GM18870 (cell line): Measurements from ENCODE around the gene TRUB2.
"Not testable (repeated sequence)": the region's sequence is repeated elsewhere in the genome, so short reads cannot be mapped to it uniquely, and the experiment has no call there.

Experiments used
- ATAC-seq: cut with Tn5 transposase; IDR thresholded peaks from one replicate; pipeline ENCODE4 v1.9.1; 2021; ENCODE audit warnings: moderate library complexity; ENCODE audit not compliant: unreplicated experiment

The TRUB2 gene

GRCh38 chr9:128341435-128341849 is 19.2 kb upstream of the TRUB2 start:
- no peak for ATAC-seq

DNA sequence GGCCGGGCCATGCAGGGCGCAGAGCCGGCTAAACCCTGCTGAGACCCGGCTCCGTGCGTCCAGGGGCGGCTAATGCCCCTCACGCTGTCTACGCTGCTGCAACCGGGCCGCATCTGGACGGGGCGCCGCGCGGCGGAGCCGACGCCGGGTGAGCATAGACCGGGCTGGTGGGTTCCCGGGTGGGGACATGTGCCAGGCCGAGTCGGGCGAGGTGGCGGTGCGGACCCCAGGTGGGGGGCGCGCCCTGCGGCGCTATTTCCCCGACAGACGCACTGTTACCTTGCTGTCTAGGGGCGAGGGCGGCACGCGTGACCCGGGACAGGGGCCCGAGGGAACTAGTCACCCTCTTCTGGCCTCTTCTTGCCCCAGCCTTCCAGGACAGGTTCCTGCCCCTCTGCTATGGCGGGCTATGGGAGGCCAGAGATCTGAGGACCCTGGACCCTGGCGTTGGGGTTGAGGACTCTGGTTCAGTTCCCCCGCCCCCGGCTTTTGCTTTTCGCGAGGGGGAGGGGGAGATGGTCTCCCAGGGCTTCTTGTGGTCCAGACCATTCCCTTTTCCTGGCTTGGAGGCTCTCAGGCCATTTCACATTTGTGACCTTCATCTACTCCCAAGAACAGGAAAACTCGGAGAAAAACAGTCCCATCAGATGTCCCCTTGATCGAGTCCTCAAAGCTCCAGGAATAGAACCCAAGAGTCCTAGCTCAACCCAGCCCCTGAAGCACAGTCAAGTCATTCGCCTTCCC is 18.6 kb upstream of the TRUB2 start:
- no peak for ATAC-seq

DNA sequence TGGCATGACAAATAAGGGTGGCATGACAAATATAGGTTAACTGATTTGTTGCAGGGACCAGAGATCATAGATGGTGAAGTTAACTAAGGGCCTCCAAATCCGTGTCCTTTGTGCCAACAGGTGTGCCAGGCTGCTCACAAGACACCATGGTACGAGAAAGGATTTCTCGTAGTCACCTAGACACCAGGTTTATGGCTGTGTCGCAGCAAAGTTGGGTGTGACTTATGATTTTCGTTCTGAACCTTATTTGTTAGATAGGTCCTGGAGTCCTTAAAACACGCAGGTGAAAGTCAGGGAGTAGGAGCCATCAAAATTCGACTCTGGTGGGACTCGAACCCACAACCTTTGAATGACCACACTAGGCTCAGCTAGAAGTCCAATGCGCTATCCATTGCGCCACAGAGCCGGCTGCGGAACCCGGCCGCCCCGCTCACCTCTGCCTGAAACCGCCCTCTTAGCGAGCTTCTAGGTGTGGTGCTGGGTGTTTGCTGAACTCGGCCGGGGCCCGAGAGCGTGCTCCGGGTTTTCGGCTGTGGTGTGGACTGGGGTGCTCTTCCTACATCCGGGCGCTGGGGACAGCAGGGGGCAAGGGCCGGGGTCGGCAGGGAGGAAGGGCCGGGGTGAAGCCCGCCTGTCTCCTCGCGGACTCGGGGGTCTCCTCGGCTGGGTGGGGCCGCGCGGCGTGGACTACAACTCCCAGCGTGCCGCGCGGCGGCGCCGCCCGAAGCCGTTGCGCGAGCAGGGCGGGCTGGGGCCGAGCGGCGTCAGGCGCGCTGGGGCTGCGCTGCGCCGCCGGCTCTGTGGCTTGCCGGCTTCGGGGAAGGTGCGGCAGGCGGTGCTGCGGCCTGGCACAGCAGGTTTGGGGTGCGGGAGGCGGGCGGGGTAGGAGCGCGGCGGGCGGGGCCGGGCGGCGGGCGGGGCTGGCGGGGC is 17.8 kb upstream of the TRUB2 start, which contains the start of gene SLC27A4:
SLC27A4 (plus strand) TSS at position 767 of the 930 bp plus-strand sequence. CDS start 2,606 bp downstream, outside the sequence.
- no peak for ATAC-seq

DNA sequence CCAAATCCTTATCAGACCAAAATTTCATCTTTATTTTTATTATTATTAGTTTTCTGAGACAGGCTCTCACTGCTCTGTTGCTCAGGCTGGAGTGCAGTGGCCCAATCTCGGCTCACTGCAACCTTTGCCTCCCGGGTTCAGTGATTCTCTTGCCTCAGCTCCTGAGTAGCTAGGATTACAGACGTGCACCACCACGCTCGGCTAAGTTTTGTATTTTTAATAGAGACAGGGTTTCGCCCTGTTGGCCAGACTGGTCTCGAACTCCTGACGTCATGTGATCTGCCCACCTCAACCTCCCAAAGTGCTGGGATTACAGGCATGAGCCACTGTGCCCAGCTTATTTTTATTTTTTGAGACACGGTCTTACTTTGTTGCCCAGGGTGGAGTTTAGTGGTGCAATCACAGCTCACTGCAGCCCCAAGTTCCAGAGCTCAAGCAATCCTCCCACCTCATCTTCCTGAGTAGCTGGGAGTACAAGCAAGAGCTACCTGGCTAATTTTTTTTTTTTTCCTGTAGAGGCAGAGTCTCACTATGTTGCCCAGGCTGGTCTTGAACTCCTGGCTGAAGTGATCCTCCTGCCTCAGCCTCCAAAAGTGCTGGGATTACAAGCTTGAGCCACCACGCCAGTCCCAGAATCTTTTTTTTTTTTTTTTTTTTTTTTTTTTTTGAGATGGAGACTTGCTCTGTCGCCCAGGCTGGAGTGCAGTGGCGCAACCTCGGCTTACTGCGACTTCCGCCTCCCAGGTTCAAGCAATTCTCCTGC is 16.8 kb upstream of the TRUB2 start:
- ATAC-seq = not testable (repeated sequence)

DNA sequence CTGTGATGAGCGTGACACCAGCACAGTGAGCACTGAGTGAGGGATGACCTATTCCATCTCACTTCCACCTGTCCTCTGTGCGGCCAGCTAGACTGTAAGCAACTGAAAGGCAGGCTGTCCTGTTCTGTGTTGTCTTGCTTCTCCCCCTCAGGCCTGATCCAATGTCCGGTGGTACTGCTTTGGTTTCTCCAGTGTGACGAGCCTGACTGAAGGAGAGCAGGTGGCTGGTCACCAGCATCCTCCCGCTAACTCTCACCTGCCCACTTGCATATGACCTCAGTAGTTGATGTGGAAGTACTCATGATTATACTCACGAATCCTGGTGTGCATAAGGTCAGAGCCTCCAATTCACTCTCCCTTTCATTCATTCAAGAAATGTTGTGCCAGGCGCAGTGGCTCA is 15.7 kb upstream of the TRUB2 start:
- ATAC-seq = no peak

DNA sequence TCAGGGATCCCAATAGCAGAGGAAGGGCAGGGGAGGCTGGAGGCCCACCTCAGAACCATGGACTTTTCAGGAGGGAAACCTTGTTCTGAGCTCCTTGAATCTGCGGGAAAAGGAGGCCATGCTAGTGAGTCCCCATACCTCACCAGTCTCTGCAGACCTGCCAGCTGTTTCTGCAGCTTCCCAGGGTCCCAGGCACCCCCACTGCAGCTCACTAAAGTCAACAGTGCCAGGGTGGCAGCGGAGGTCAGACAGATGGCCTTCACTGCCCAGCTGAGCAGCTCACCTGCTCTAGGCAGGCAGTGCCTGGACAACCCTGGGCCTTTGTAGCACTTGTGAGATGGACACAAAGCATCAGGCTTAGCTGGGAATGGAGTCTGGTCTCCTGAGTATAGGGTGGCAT is 13.7 kb upstream of the TRUB2 start:
- no peak for ATAC-seq

DNA sequence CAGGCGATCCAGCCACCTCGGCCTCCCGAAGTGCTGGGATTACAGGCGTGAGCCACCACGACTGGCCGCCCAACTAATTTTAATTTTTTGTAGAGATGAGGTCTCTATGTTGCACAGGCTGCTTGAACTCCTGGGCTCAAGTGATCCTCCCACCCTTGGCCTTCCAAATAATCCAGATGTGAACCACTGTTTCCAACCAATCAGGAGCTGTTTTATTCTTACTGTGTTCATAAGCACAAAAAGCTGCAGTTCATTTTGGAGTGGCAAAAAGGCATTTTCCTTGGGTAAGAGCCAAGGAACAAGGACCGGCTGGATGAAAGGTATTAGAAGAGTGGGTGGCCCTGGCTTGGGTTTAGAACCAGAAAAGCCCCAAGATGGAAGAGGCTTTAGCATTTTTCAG is 12.9 kb upstream of the TRUB2 start:
- ATAC-seq = no peak

DNA sequence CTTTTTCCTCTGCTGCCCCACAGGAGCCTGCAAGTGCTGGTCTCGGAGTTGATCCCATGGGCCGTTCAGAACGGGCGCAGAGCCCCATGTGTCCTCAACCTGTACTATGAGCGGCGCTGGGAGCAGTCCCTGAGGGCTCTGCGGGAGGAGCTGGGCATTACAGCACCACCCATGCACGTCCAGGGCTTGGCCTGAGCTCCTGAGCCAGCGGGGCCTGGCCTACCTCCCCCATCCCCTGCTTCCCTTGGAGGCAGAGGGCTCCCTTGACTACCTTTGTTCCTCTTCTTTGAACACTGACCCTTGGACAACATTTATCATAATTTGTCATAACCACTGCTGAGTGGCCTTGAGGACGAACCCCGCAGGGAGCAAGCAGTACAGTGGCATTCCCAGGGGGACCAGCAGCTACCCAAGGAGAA is 11.2 kb upstream of the TRUB2 start:
- no peak for ATAC-seq

DNA sequence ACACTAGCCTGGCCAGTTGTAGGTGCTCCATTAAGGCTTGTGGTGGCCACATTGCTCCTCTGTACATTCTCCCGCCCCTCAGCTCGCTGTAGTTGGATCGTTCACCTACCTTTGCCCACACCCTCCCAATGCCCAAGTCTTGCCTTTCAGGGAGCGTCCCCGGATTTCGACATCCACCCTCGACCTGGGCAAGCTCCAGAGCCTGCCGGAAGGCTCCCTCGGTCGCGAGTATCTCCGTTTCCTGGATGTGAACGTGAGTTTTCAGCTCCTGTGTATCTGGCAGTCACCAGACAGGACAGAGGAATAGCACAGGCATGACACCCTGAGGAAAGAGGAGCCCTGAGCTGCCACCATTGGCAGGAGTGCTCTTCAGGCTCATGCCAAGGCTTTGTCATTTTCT is 3.4 kb upstream of the TRUB2 start:
- ATAC-seq = no peak

DNA sequence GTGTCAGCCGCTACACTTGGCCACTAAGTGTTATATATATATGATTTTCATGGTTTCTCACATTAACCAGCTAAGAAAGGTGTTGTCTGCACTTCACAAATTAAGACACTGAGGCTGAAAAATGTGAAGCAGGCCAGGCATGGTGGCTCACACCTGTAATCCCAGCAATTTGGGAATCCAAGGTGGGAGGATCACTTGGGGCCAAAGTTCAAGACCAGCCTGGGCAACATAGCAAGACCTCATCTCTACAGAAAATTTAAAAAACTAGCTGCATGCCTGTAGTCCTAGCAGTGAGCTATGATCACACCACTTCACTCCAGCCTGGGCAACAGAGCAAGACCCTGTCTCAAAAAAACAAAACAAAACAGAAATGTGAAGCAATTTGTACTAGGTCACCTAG is 2.2 kb upstream of the TRUB2 start:
- no peak for ATAC-seq

DNA sequence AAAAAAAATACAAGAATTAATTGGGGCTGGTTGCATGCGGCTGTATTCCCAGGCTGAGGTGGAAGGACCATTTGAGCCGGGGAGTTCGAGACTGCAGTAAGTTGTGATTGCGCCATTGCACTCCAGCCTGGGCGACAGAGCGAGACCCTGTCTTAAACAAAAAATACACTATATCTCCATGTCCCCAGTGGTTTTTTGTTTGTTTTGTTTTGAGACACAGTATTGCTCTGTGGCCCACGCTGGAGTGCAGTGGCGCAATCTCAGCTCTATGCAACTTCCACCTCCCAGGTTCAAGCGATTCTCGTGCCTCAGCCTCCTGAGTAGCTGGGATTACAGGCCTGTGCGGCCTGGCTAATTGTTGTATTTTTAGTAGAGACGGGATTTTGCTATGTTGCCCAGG is 1.5 kb upstream of the TRUB2 start:
- ATAC-seq = no peak

DNA sequence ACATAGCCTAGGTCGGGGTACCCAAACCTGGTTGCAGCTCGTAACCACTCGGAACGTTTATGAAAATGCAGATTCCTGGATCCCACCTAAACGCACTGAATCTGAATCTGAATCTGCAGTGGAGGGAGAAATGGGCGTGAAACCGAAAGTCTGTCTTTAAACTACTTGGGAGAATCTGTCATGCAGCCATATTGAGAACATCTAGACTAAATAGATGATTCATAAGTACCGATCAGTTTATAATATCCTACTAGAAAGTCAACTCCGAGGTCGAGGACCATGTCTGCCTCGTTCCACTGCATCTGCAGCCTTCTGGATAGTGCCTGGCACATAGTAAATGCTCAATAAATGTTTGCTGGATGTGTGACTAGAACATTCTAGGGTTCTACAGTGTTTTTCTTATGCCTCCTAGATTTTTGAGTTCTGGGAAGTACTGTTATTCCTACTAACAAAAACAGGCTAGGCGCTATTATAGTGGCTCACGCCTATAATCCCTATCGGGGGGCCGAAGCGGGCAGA is 1.0 kb upstream of the TRUB2 start:
- no peak for ATAC-seq

DNA sequence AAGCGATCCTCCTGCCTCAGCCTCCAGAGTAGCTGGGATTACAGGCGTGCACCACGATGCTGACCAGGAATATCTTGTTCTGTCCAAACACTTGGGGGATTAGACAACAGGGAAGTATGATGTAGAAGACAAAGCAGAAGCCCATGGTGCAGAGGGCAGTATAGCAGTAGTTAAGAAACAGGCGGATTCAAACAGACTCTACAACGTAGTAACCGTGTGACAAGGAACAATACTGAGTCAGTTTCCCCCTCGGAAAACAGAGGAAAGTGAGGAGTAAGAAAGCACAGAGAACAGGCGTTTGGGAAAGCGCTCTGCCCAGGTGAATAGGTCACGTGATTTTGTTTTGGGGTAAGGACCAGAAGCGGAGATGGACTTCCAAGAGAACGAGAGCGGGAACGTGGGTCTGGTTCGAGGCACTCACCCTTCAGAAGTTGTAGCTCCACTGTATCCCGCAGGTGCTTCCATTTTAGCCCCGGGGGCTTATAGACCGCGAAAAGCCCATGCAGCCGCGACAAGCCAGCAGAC is 306 bp downstream of the TRUB2 start:
- ATAC-seq = no peak

GRCh38 chr9:128321343-128321742 is 904 bp downstream of the TRUB2 start:
- ATAC-seq = no peak

DNA sequence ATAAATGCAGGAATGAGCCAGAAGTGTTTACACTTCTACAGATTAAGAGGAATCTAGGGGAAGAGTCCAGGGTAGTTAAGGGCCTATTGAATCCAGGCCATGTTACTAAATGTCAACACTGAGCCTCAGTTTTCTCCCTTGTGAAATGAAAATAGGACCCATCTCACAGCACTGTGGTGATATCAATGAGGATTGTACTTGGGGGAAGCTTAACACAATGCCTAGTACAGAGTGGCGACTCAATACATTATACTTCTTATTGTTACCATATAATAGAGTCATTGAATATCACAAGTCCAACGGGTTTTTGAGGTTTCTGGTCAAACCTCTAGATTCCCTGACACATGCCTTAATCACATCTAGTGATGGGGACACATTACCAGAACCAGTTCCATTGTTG is 4.6 kb downstream of the TRUB2 start:
- ATAC-seq = no peak

GRCh38 chr9:128316421-128316820 is 5.8 kb downstream of the TRUB2 start:
- no peak for ATAC-seq

GRCh38 chr9:128314697-128315096 is 7.5 kb downstream of the TRUB2 start:
- no peak for ATAC-seq

DNA sequence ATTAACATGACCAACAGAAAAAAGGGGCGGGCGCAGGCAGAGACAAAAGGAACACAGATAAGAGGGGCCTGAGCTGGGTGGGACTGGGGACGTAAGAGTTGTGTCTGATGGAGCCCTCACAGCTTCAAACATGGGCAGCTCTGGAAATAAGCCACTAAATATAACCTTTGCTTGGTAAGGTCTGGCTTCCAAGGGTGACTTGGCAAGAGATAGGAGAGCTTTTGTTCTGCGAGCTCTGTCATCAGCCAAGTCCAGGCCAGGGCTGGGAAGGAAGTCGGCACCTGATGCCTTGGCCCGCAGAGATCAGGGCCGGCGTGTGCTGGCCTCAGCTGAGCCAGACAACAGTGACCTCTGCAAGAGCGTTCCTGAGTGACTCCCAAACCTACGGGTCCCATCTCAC is 11.8 kb downstream of the TRUB2 start:
- ATAC-seq = no peak

- no peak for ATAC-seq
These were observed 12.7 kb downstream of the TRUB2 start for GRCh38 chr9:128309551-128309950.

DNA sequence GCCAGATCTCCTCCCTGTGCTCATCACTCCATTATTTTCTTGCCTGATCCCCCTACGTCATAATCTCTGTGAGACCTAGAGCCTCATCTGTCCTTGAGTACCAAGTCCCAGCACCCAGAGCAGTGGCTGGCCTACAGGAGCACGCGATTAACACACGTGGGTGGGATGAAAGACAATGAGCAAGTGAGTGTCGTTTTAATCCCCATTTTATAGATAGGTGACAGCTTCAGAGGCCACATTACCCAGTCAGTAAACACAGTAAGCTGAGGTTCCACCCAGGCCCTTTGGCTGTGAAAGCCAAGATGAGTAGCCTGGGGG is 17.3 kb downstream of the TRUB2 start:
- no peak for ATAC-seq
